Measurements from ENCODE around the gene MYH10. TPM values are rescaled to one million over a fixed set of nuclear protein-coding genes. Genes with fewer than 3 reads are reported as not detected.

The MYH10 gene
- total and polyA plus RNA-seq, 8 donors = 1.8 to 104 (median 11.2) TPM

GRCh38 chr17:8583954-8584353 lies 46.6 kb downstream of the MYH10 start:
- Histone ChIP-seq H3K4me1 (peaks cover 0 to 6% (median 0%) of the 10 kb centered on the region in 4 donors), H3K9me3 (no peaks in the 10 kb centered on the region), H3K27ac (no peak overlapping the region), H3K4me3 (no peak overlapping the region), H3K36me3 (no peaks in the 10 kb centered on the region), H3K27me3 (no peaks in the 10 kb centered on the region)
- WGBS, 5 donors = 64 to 76% (median 70%) methylated on average over 2 of the region's 2 CpGs
- intact Hi-C loops (cut with DNase I; ENCODE audit: low total_unique reads) = no loop called here
- TF ChIP-seq POLR2AphosphoS5 (IDR thresholded peaks at IDR 0.05) (no peak), EP300 (IDR thresholded peaks at IDR 0.05) (no peak), POLR2A (IDR thresholded peaks at IDR 0.05) (no peak)
- TF ChIP-seq, protein P1, sequence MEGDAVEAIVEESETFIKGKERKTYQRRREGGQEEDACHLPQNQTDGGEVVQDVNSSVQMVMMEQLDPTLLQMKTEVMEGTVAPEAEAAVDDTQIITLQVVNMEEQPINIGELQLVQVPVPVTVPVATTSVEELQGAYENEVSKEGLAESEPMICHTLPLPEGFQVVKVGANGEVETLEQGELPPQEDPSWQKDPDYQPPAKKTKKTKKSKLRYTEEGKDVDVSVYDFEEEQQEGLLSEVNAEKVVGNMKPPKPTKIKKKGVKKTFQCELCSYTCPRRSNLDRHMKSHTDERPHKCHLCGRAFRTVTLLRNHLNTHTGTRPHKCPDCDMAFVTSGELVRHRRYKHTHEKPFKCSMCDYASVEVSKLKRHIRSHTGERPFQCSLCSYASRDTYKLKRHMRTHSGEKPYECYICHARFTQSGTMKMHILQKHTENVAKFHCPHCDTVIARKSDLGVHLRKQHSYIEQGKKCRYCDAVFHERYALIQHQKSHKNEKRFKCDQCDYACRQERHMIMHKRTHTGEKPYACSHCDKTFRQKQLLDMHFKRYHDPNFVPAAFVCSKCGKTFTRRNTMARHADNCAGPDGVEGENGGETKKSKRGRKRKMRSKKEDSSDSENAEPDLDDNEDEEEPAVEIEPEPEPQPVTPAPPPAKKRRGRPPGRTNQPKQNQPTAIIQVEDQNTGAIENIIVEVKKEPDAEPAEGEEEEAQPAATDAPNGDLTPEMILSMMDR (IDR thresholded peaks at IDR 0.05) = no peak
- DNase-seq = no peak

DNA sequence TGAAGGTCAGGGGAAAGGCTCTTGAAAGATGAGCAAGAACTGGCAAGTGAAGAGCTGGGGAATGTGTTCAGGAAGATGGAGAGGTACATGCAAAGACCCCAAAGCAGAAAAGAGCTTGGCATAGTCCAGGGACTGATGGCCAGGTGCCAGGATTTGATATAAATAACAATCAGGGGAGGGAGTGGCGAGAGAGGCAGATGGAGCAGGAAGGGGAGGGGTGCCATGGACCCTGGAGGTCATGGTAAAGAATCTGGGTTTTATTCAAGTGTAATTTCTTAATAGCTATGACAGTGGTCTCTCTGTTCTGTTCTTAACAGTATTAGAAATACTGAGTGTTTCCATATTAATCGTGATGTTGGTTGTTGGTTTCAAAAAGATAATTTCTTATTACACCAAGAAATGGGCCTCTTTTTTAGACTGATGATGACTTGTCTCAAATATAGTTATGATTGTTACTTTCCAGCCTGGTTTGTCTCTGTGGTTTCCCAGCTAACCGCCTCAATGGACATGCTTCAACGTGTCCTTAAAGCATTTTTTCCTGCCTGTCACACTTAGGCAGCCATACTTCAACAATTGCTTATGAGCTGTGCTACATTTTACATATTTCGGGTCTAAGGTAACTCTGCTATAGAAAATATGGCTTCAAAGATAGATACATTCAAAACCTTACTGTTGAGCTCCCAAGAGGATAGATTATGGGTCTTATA lies 49.4 kb downstream of the MYH10 start:
- no peaks in the 10 kb centered on the region for H3K9me3 ChIP-seq
- H3K36me3 ChIP-seq = no peaks in the 10 kb centered on the region
- H3K27ac ChIP-seq = no peak overlapping the region
- no peaks in the 10 kb centered on the region for H3K27me3 ChIP-seq
- no peaks in the 10 kb centered on the region for H3K4me1 ChIP-seq
- no peak for DNase-seq
- no peak for TF ChIP-seq POLR2A (IDR thresholded peaks at IDR 0.05)
- TF ChIP-seq, protein P1 (IDR thresholded peaks at IDR 0.05) = no peak
- TF ChIP-seq EP300 (IDR thresholded peaks at IDR 0.05) = no peak
- TF ChIP-seq POLR2AphosphoS5 (IDR thresholded peaks at IDR 0.05) = no peak
- H3K4me3 ChIP-seq = no peak overlapping the region
- 70 to 88% (median 86%) methylated on average over 5 of the region's 5 CpGs for WGBS, 5 donors
- intact Hi-C loops (cut with DNase I; ENCODE audit: low total_unique reads) = no loop called here

GRCh38 chr17:8577868-8578267 lies 52.7 kb downstream of the MYH10 start:
- Histone ChIP-seq H3K27me3 (no peaks in the 10 kb centered on the region), H3K27ac (no peak overlapping the region), H3K4me1 (no peaks in the 10 kb centered on the region), H3K36me3 (no peaks in the 10 kb centered on the region), H3K9me3 (no peaks in the 10 kb centered on the region), H3K4me3 (no peak overlapping the region)
- TF ChIP-seq POLR2A (IDR thresholded peaks at IDR 0.05) (no peak), EP300 (IDR thresholded peaks at IDR 0.05) (no peak), POLR2AphosphoS5 (IDR thresholded peaks at IDR 0.05) (no peak)
- TF ChIP-seq, protein P1 (IDR thresholded peaks at IDR 0.05) = no peak
- no peak for DNase-seq
- 76 to 82% (median 80%) methylated on average over 2 of the region's 2 CpGs for WGBS, 5 donors
- intact Hi-C loops (cut with DNase I; ENCODE audit: low total_unique reads) = no loop called here

DNA sequence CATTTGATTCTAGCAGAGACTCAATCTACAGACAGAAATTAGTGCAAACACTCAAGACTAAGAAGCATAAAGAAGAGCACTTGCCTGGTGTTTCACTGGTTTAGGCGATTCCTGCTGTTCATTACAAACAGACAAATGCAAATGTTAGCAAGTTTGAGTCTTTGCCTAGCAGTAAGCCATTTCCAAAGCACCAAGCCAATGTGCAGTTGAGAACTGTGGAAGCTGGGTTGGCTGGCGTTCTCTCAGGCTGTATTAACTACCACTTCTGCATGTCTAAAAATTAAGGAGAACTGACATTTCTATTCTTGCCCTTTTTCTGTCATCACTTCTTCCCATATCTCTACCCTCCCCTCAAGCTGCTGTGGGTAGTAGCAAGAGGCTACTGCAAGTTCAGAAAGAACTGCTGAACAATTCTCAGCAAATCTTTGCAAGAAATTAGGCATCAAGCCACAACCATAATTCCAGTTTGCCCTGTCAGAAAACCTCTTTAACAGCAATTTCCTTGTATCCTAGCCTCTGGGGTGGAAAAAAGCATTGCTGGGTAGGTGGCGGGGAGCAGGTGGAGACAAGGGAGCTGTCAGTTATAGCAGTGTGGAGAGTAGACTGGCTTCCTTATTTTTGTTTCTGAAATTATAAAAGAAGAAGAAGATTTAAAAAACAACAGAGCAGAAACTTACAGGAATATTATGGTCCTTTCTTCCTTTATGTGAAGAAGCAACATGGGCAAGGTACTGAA lies 53.8 kb downstream of the MYH10 start:
- no peaks in the 10 kb centered on the region for H3K9me3 ChIP-seq
- DNase-seq = no peak
- no peak for TF ChIP-seq POLR2AphosphoS5 (IDR thresholded peaks at IDR 0.05)
- TF ChIP-seq, protein P1 (IDR thresholded peaks at IDR 0.05) = no peak
- TF ChIP-seq EP300 (IDR thresholded peaks at IDR 0.05) = no peak
- H3K27me3 ChIP-seq = no peaks in the 10 kb centered on the region
- WGBS, 5 donors = 92 to 96% (median 95%) methylated on average over 3 of the region's 3 CpGs
- H3K36me3 ChIP-seq = no peaks in the 10 kb centered on the region
- H3K27ac ChIP-seq = no peak overlapping the region
- intact Hi-C loops (cut with DNase I; ENCODE audit: low total_unique reads) = no loop called here
- no peaks in the 10 kb centered on the region for H3K4me1 ChIP-seq
- H3K4me3 ChIP-seq = no peak overlapping the region

All from stomach (tissue), 9 donors.